H1 (cell line): ENCODE measurements around the gene SCNN1B. TPM values are rescaled to one million over a fixed set of nuclear protein-coding genes. Genes with fewer than 3 reads are reported as not detected.

ENCODE experiments used
- EGR1 ChIP-seq: IDR thresholded peaks from 2 replicates; pipeline ENCODE4 v1.6.1; 2011; ENCODE audit warnings: low read depth, low read length, borderline replicate concordance
- POLR2A ChIP-seq, 2 experiments: IDR thresholded peaks; 1 replicate in 1 of 2; 2 replicates in 1 of 2; pipeline ENCODE4 v1.6.1; 2011; ENCODE audit warnings: low read depth in 2 of 2, low read length in 2 of 2, mild to moderate bottlenecking in 2 of 2; ENCODE audit errors: control extremely low read depth in 1 of 2
- SIX5 ChIP-seq: IDR thresholded peaks from 2 replicates; pipeline ENCODE4 v1.6.1; 2011; ENCODE audit warnings: mild to moderate bottlenecking, low read depth, low read length
- SUZ12 ChIP-seq: fragments of 200-600 bp; sonication (generic); IDR thresholded peaks from 2 replicates; pipeline ENCODE4 v1.6.1; 2012; ENCODE audit warnings: mild to moderate bottlenecking, inconsistent platforms, low read length, moderate library complexity, mixed read lengths
- TAF1 ChIP-seq: IDR thresholded peaks from 2 replicates; pipeline ENCODE4 v1.6.1; 2011; ENCODE audit warnings: mild to moderate bottlenecking, low read depth, low read length
- USF2 ChIP-seq: IDR thresholded peaks from 2 replicates; pipeline ENCODE4 v1.6.1; 2011; ENCODE audit warnings: low read length, improper control_type of control experiment
- polyA plus RNA-seq, 7 experiments: library from polyadenylated mRNA; depleted of rRNA in 3 of 7; stranded (reverse) in 5 of 7; unstranded in 2 of 7; fragments of >200 nt in 5 of 7; fragments of 200-250 nt in 2 of 7; gene quantifications; 1 replicate in 5 of 7; 2 replicates in 1 of 7; 4 replicates in 1 of 7; pipeline versions ENCODE4 v1.2.1 to v1.2.3, GENCODE V29; 2011 to 2013; ENCODE audit warnings: missing spikeins in 2 of 7, mixed read lengths in 2 of 7
- total RNA-seq: library from RNA; stranded (reverse); fragmentation: NEBNext Ultra II Directional; extraction: Animal tissue kit (Norgen Biotek cat#: 25700); gene quantifications from 2 replicates; pipeline ENCODE4 v1.2.1, GENCODE V29; 2021

SCNN1B gene
- total and polyA plus RNA-seq, 2 of the 8 experiments (the other 6 are each of a cell fraction or from before 2014, with no cell fraction given), result 0.20 to 0.95 TPM

- no peak for TF ChIP-seq USF2
- no peak for TF ChIP-seq SUZ12
- TF ChIP-seq SIX5, result no peak
- no peak for TF ChIP-seq POLR2A (IDR thresholded peaks at IDR 0.05; ENCODE audit: control extremely low read depth in 1 of 2, low read depth in 2 of 2, low read length in 2 of 2)
- no peak for TF ChIP-seq EGR1
- no peak for TF ChIP-seq TAF1
Measured at GRCh38 chr16:23416816-23417215, 114.7 kb downstream of the SCNN1B start (continued).
